ENCODE data around the gene SSTR5. TPM values are rescaled to one million over a fixed set of nuclear protein-coding genes. Genes with fewer than 3 reads are reported as not detected.

Gene SSTR5
- total RNA-seq, 3 donors from 2014 or later (not counting 1 experiment from before 2014, with no cell fraction given) = not detected

DNA sequence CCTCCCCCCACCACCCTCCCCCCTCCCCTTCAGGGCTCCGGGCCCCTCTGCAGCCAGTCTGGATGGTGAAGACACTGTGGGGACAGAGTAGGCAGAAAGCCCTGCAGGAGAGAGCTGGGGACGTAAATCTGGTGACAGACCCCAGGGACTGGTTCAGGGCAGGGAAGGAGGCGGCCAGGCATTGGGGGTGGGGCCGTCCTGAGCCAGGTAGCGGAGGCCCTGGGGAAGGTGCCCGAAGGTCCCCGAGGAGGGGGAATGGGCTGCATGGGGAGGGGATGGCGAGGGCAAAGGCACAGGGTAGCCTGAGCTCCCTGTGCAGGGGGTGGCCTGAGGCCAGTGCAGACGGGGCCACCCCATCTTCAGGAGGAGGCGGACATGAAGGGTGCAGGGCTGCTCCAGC lies 54.0 kb downstream of the SSTR5 start:
- intact Hi-C loops (cut with micrococcal nuclease) = no loop called here
- Histone ChIP-seq H3K4me1 (ENCODE audit: control insufficient read depth, insufficient read depth, low read length) (no peaks in the 10 kb centered on the region), H3K27me3 (ENCODE audit: control insufficient read depth, insufficient read depth, low read length) (no peaks in the 10 kb centered on the region), H3K27ac (ENCODE audit: low read length) (no peak overlapping the region), H3K9me3 (ENCODE audit: control insufficient read depth, insufficient read depth, low read length) (no peaks in the 10 kb centered on the region), H3K36me3 (ENCODE audit: control insufficient read depth, insufficient read depth, low read length) (no peaks in the 10 kb centered on the region), H3K4me3 (ENCODE audit: low read length) (no peak overlapping the region)
- TF ChIP-seq, protein P1, sequence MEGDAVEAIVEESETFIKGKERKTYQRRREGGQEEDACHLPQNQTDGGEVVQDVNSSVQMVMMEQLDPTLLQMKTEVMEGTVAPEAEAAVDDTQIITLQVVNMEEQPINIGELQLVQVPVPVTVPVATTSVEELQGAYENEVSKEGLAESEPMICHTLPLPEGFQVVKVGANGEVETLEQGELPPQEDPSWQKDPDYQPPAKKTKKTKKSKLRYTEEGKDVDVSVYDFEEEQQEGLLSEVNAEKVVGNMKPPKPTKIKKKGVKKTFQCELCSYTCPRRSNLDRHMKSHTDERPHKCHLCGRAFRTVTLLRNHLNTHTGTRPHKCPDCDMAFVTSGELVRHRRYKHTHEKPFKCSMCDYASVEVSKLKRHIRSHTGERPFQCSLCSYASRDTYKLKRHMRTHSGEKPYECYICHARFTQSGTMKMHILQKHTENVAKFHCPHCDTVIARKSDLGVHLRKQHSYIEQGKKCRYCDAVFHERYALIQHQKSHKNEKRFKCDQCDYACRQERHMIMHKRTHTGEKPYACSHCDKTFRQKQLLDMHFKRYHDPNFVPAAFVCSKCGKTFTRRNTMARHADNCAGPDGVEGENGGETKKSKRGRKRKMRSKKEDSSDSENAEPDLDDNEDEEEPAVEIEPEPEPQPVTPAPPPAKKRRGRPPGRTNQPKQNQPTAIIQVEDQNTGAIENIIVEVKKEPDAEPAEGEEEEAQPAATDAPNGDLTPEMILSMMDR (IDR thresholded peaks at IDR 0.05) = no peak
- H3K4me1 Mint-ChIP-seq = no peaks in the 10 kb centered on the region
- no peak for DNase-seq
- H3K9me3 Mint-ChIP-seq = no peaks in the 10 kb centered on the region
- H3K36me3 Mint-ChIP-seq = no peaks in the 10 kb centered on the region
- no peaks in the 10 kb centered on the region for H3K27me3 Mint-ChIP-seq (ENCODE audit: low read depth in 2 of 2)
- H3K27ac Mint-ChIP-seq = no peak overlapping the region
- WGBS (ENCODE audit: insufficient coverage) = 44% methylated on average over 9 of the region's 10 CpGs
- no peak for ATAC-seq
- H3K4me3 Mint-ChIP-seq = no peak overlapping the region

DNA sequence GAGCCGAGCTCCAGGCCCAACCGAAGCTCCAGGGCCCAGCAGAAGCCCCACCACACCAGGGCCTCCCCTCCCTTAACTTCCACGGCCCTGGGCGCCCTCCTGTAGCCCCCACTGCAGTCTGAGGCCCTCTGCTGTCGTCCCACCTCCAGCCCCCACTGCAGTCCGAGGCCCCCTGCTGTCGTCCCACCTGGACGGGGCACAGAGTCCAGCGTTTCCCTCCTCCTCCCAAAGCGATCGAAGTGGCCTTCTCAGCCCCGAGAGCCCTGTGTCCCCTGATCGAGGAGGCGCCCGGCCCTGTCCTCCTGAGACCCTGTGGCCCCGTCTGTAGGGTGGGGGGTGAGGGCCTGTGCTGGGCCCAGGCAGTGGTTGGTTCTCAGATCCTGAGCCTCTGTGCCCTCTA lies 54.6 kb downstream of the SSTR5 start:
- DNase-seq (no peak), ATAC-seq (no peak)
- H3K36me3 Mint-ChIP-seq = no peaks in the 10 kb centered on the region
- no peaks in the 10 kb centered on the region for H3K4me1 Mint-ChIP-seq
- Histone ChIP-seq H3K36me3 (ENCODE audit: control insufficient read depth, insufficient read depth, low read length) (no peaks in the 10 kb centered on the region), H3K4me1 (ENCODE audit: control insufficient read depth, insufficient read depth, low read length) (no peaks in the 10 kb centered on the region), H3K4me3 (ENCODE audit: low read length) (no peak overlapping the region), H3K27ac (ENCODE audit: low read length) (no peak overlapping the region), H3K27me3 (ENCODE audit: control insufficient read depth, insufficient read depth, low read length) (no peaks in the 10 kb centered on the region), H3K9me3 (ENCODE audit: control insufficient read depth, insufficient read depth, low read length) (no peaks in the 10 kb centered on the region)
- H3K4me3 Mint-ChIP-seq = no peak overlapping the region
- no peaks in the 10 kb centered on the region for H3K27me3 Mint-ChIP-seq (ENCODE audit: low read depth in 2 of 2)
- H3K9me3 Mint-ChIP-seq = no peaks in the 10 kb centered on the region
- 59% methylated on average over 16 of the region's 16 CpGs for WGBS (ENCODE audit: insufficient coverage)
- intact Hi-C loops (cut with micrococcal nuclease) = no loop called here
- TF ChIP-seq, protein P1 (IDR thresholded peaks at IDR 0.05) = no peak
- no peak overlapping the region for H3K27ac Mint-ChIP-seq

DNA sequence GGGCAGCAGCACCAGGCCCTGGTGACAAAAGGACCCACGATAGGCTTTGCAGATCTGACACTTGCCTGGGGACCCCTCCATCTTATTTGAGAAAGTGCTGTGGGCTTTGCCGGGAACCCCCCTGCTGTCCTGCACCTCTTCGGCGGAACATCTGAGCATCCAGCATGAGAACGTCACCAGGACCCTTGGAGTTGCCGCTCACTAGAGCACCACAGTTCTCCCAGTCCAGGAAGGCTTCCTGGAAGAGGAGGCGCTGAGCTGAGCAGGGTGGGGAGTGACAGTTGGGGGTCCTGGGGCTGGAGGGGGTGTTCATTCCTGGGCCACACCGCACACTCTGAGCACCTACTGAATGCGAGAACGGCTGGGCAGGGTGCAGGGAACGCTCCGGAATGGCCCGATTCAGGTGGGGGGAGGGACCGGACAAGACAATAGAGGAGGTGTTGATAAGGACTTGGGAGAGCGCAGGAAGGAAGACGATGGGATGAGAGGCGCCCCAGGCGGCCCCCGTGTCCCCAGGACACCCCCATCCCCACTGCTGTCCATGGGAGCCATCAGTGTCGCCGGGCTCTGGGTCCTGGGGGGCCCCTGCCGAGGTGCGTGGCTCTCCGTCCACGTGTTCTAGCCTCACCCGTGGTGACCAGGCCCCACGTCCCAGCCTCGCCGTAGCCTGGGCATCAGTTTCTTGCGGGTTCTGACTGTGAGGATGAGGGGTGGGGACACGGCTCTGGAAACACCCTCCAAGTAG lies 55.6 kb downstream of the SSTR5 start:
- WGBS (ENCODE audit: insufficient coverage) = 87% methylated on average over 31 of the region's 31 CpGs
- Mint-ChIP-seq H3K4me3 (no peak overlapping the region), H3K27ac (no peak overlapping the region), H3K9me3 (no peaks in the 10 kb centered on the region), H3K36me3 (no peaks in the 10 kb centered on the region), H3K4me1 (no peaks in the 10 kb centered on the region), H3K27me3 (ENCODE audit: low read depth in 2 of 2) (no peaks in the 10 kb centered on the region)
- intact Hi-C loops (cut with micrococcal nuclease) = no loop called here
- ATAC-seq (no peak), DNase-seq (no peak)
- TF ChIP-seq, protein P1 (IDR thresholded peaks at IDR 0.05) = no peak
- Histone ChIP-seq H3K4me1 (ENCODE audit: control insufficient read depth, insufficient read depth, low read length) (no peaks in the 10 kb centered on the region), H3K9me3 (ENCODE audit: control insufficient read depth, insufficient read depth, low read length) (no peaks in the 10 kb centered on the region), H3K27ac (ENCODE audit: low read length) (no peak overlapping the region), H3K4me3 (ENCODE audit: low read length) (no peak overlapping the region), H3K27me3 (ENCODE audit: control insufficient read depth, insufficient read depth, low read length) (no peaks in the 10 kb centered on the region), H3K36me3 (ENCODE audit: control insufficient read depth, insufficient read depth, low read length) (no peaks in the 10 kb centered on the region)

All from natural killer cell (primary cell).